Neural cell (in vitro differentiated cells): ENCODE data around the gene ZNF587B.
"Not testable (repeated sequence)": the region's sequence is repeated elsewhere in the genome, so short reads cannot be mapped to it uniquely, and the experiment has no call there.

ENCODE experiments used
- EP300 ChIP-seq: fragments of 450-650 bp; conservative IDR thresholded peaks from 2 replicates; pipeline ENCODE4 v1.6.1; 2014; ENCODE audit warnings: antibody characterized with exemption, mild to moderate bottlenecking, moderate library complexity; ENCODE audit not compliant: poor library complexity, severe bottlenecking
- EZH2 ChIP-seq: fragments of 200-600, 300-800 bp; shearing (Covaris generic), sonication (generic); IDR thresholded peaks from 2 replicates; pipeline ENCODE4 v1.6.1; 2014; ENCODE audit warnings: antibody characterized with exemption, low read length, borderline replicate concordance, mild to moderate bottlenecking; ENCODE audit not compliant: insufficient read depth, poor library complexity, severe bottlenecking
- MXI1 ChIP-seq: fragments of 450-650 bp; conservative IDR thresholded peaks from 2 replicates; pipeline ENCODE4 v1.6.1; 2014; ENCODE audit warnings: antibody characterized with exemption, mild to moderate bottlenecking; ENCODE audit not compliant: poor library complexity, severe bottlenecking
- POLR2AphosphoS5 ChIP-seq: IDR thresholded peaks from 2 replicates; pipeline ENCODE4 v1.6.1; 2012
- RAD21 ChIP-seq: fragments of 450-650 bp; conservative IDR thresholded peaks from 2 replicates; pipeline ENCODE4 v1.6.1; 2014; ENCODE audit warnings: antibody characterized with exemption, mild to moderate bottlenecking, moderate library complexity
- TAF1 ChIP-seq: IDR thresholded peaks from 2 replicates; pipeline ENCODE4 v1.6.1; 2012; ENCODE audit warnings: low read depth
- TF ChIP-seq, protein P1 (sequence below): fragments of 450-650 bp; IDR thresholded peaks from 2 replicates; pipeline ENCODE4 v1.5.1; 2014; ENCODE audit warnings: antibody characterized with exemption, mild to moderate bottlenecking, moderate library complexity; ENCODE audit not compliant: poor library complexity, severe bottlenecking
- TF ChIP-seq, protein P2 (sequence below): IDR thresholded peaks from 2 replicates; pipeline ENCODE4 v1.6.1; 2012; ENCODE audit warnings: borderline replicate concordance

DNA sequence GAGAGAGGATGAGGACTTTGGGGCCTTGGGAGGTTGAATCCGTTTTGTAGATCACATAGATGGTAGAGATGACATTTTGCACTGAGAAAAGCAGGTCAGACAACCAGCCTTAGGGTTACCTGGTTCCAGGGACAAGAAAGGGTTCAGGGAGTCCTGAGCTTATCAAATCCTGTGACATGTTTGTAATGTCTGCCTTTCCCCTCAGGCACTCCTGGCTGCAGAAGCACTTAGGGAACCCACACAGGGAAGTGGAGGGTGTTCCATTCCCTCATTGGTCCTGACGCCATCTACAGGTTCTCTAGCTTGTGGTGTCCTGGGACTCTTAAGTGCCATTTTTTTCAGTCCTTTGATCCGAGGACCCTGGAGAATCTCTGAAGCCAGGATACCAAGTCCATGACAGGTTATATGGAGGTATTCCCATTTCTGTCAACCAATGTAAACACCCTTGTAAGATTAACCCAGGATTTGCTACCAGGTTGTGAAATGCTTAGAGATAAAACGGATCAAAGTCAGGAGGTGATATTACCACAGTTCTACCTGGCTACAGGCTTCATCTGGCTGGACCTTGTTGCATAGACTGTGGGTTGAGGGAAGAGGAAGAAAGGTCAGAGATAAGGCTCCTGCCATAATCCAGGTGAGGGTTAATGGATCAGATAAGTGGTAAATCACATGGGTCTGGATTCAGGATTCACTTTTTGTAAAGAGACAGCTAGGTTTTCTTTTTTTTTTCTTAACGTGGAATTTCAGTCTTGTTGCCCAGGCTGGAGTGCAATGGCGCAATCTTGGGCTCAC is 21.9 kb downstream of the ZNF587B start:
- TF ChIP-seq, protein P1, sequence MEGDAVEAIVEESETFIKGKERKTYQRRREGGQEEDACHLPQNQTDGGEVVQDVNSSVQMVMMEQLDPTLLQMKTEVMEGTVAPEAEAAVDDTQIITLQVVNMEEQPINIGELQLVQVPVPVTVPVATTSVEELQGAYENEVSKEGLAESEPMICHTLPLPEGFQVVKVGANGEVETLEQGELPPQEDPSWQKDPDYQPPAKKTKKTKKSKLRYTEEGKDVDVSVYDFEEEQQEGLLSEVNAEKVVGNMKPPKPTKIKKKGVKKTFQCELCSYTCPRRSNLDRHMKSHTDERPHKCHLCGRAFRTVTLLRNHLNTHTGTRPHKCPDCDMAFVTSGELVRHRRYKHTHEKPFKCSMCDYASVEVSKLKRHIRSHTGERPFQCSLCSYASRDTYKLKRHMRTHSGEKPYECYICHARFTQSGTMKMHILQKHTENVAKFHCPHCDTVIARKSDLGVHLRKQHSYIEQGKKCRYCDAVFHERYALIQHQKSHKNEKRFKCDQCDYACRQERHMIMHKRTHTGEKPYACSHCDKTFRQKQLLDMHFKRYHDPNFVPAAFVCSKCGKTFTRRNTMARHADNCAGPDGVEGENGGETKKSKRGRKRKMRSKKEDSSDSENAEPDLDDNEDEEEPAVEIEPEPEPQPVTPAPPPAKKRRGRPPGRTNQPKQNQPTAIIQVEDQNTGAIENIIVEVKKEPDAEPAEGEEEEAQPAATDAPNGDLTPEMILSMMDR: not testable (repeated sequence)
- TF ChIP-seq POLR2AphosphoS5, TAF1, MXI1, EP300, EZH2, RAD21: not testable (repeated sequence)
- TF ChIP-seq, protein P2, sequence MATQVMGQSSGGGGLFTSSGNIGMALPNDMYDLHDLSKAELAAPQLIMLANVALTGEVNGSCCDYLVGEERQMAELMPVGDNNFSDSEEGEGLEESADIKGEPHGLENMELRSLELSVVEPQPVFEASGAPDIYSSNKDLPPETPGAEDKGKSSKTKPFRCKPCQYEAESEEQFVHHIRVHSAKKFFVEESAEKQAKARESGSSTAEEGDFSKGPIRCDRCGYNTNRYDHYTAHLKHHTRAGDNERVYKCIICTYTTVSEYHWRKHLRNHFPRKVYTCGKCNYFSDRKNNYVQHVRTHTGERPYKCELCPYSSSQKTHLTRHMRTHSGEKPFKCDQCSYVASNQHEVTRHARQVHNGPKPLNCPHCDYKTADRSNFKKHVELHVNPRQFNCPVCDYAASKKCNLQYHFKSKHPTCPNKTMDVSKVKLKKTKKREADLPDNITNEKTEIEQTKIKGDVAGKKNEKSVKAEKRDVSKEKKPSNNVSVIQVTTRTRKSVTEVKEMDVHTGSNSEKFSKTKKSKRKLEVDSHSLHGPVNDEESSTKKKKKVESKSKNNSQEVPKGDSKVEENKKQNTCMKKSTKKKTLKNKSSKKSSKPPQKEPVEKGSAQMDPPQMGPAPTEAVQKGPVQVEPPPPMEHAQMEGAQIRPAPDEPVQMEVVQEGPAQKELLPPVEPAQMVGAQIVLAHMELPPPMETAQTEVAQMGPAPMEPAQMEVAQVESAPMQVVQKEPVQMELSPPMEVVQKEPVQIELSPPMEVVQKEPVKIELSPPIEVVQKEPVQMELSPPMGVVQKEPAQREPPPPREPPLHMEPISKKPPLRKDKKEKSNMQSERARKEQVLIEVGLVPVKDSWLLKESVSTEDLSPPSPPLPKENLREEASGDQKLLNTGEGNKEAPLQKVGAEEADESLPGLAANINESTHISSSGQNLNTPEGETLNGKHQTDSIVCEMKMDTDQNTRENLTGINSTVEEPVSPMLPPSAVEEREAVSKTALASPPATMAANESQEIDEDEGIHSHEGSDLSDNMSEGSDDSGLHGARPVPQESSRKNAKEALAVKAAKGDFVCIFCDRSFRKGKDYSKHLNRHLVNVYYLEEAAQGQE: not testable (repeated sequence)
